ENCODE measurements around the gene SMIM23. TPM values are rescaled to one million over a fixed set of nuclear protein-coding genes. Genes with fewer than 3 reads are reported as not detected.

The SMIM23 gene
- polyA plus RNA-seq, 3 donors, result not detected

- WGBS, 3 donors, result 45 to 50% (median 50%) methylated on average over 2 of the region's 2 CpGs
- no peak overlapping the region for H3K27ac ChIP-seq (ENCODE audit: low read depth, low read length)
These were observed 54.4 kb downstream of the SMIM23 start for GRCh38 chr5:171840066-171840465.

Other genes starting within 250 kb of the SMIM23 start
- gene FBXW11, start 220.8 kb downstream of the SMIM23 start, polyA plus RNA-seq, result 10 to 100 TPM; 12.4 to 19.8 (median 18.0) TPM